ENCODE measurements around the gene DRAXIN.

DRAXIN gene

DNA sequence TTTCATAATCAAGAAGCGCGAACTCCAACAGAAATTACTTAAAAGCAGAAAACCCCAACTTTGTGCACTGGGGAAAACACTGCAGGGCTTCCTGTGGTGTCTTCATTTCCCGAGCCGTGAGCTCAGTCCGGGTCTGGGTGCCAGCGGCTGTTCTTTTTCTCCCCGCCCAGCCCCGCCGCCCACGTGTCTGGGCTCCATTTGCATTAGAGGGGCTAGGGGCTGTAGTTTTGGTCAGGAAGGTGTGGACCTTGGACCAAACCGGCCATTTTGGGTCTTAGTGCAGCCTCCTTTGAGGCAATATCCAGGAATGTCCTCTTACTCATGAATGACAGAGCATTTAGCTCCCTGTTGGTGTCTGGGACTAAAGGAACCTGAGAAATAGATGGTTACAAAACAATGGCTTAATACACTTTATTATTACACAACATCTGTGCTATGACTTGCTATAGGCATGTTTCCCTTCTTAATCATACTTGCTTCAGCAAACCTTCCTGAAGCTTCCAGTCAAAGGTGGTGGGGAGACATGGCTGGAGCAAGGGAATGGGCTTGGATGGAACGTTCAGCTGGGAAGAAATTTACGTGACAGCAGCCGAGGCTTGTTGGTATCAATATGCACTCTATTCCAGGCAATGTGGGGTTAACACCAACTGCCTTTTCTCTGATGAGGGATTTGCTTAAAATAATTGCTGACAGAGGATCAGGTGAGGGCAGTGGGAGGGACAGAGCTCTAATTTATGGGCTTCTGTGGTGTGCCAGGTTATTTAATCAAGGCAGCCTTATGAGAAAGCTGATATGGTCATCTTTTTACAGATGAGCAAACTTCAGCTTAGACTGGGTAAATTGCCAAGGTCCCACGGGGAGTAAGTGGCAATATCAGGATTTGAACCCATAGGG, 45.5 kb downstream of the DRAXIN start:
- Histone ChIP-seq H3K4me1 (ENCODE audit: low read depth, poor library complexity, severe bottlenecking) (peaks cover 22% of the 10 kb centered on the region), H3K4me2 (peak overlapping the region; percentile 62), H3K9ac (peak overlapping the region; percentile 57), H2AFZ (ENCODE audit: low read depth) (peak overlapping the region; percentile 56), H3K4me3 (IDR thresholded peaks at IDR 0.05; ENCODE audit: insufficient read depth, low read depth, low read length) (peak overlapping the region; percentile 82), H3K27ac (peak overlapping the region; percentile 35), H3K79me2 (ENCODE audit: insufficient read depth, low read depth) (no peaks in the 10 kb centered on the region), H3K36me3 (ENCODE audit: insufficient read depth) (no peaks in the 10 kb centered on the region), H4K20me1 (ENCODE audit: insufficient read depth) (no peaks in the 10 kb centered on the region), H3K27me3 (ENCODE audit: insufficient read depth, low read depth) (no peaks in the 10 kb centered on the region)
- no peak for TF ChIP-seq CTCF (conservative IDR thresholded peaks at IDR 0.05; ENCODE audit: low read depth, low read length)

DNA sequence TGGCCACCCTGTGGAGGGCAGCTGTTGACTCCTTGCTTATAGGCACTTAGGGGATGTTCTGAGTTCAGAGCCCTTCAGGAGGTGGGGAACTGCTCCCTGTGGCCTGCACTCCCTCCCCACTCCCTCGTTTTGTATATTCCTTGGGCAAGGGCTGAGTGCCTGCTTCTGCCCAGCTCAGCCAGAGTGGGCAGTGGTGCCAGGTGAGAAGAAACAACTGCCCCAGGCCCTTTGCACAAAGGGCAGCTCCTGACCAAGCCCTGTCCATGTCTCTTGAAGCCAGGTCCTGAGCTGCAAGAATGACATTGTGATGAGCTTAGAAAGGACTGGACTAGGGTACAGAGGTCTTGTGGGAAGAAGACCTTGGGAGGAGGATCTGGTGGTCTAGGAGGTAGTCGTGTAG, 46.6 kb downstream of the DRAXIN start:
- Histone ChIP-seq H4K20me1 (ENCODE audit: insufficient read depth) (no peaks in the 10 kb centered on the region), H3K79me2 (ENCODE audit: insufficient read depth, low read depth) (no peaks in the 10 kb centered on the region), H2AFZ (ENCODE audit: low read depth) (no peak overlapping the region), H3K4me3 (IDR thresholded peaks at IDR 0.05; ENCODE audit: insufficient read depth, low read depth, low read length) (no peak overlapping the region), H3K9ac (no peak overlapping the region), H3K4me2 (no peak overlapping the region), H3K4me1 (ENCODE audit: low read depth, poor library complexity, severe bottlenecking) (peaks cover 22% of the 10 kb centered on the region), H3K27me3 (ENCODE audit: insufficient read depth, low read depth) (no peaks in the 10 kb centered on the region), H3K27ac (no peak overlapping the region), H3K36me3 (ENCODE audit: insufficient read depth) (no peaks in the 10 kb centered on the region)
- no peak for TF ChIP-seq CTCF (conservative IDR thresholded peaks at IDR 0.05; ENCODE audit: low read depth, low read length)

- peaks cover 22% of the 10 kb centered on the region for H3K4me1 ChIP-seq (ENCODE audit: low read depth, poor library complexity, severe bottlenecking)
- no peak for TF ChIP-seq CTCF (conservative IDR thresholded peaks at IDR 0.05; ENCODE audit: low read depth, low read length)
- H4K20me1 ChIP-seq (ENCODE audit: insufficient read depth) = no peaks in the 10 kb centered on the region
- H3K79me2 ChIP-seq (ENCODE audit: insufficient read depth, low read depth) = no peaks in the 10 kb centered on the region
- no peaks in the 10 kb centered on the region for H3K36me3 ChIP-seq (ENCODE audit: insufficient read depth)
- no peak overlapping the region for H3K27ac ChIP-seq
- no peaks in the 10 kb centered on the region for H3K27me3 ChIP-seq (ENCODE audit: insufficient read depth, low read depth)
- H3K4me3 ChIP-seq (IDR thresholded peaks at IDR 0.05; ENCODE audit: insufficient read depth, low read depth, low read length) = no peak overlapping the region
- no peak overlapping the region for H3K4me2 ChIP-seq
- no peak overlapping the region for H2AFZ ChIP-seq (ENCODE audit: low read depth)
- no peak overlapping the region for H3K9ac ChIP-seq
Observed at GRCh38 chr1:11738783-11739182, 47.3 kb downstream of the DRAXIN start.

GRCh38 chr1:11740258-11741192, 49.0 kb downstream of the DRAXIN start:
- H3K4me1 ChIP-seq (ENCODE audit: low read depth, poor library complexity, severe bottlenecking) = peaks cover 21% of the 10 kb centered on the region
- H3K36me3 ChIP-seq (ENCODE audit: insufficient read depth) = no peaks in the 10 kb centered on the region
- H4K20me1 ChIP-seq (ENCODE audit: insufficient read depth) = no peaks in the 10 kb centered on the region
- no peak overlapping the region for H3K27ac ChIP-seq
- H3K4me3 ChIP-seq (IDR thresholded peaks at IDR 0.05; ENCODE audit: insufficient read depth, low read depth, low read length) = no peak overlapping the region
- H2AFZ ChIP-seq (ENCODE audit: low read depth) = no peak overlapping the region
- no peak for TF ChIP-seq CTCF (conservative IDR thresholded peaks at IDR 0.05; ENCODE audit: low read depth, low read length)
- no peaks in the 10 kb centered on the region for H3K27me3 ChIP-seq (ENCODE audit: insufficient read depth, low read depth)
- H3K4me2 ChIP-seq = no peak overlapping the region
- no peaks in the 10 kb centered on the region for H3K79me2 ChIP-seq (ENCODE audit: insufficient read depth, low read depth)
- H3K9ac ChIP-seq = no peak overlapping the region

Measured in KMS-11 (cell line).